Hematopoietic multipotent progenitor cell treated with erythropoietin and hydrocortisone succinate and interleukin-3 and kit ligand, for 6 days (in vitro differentiated cells): ENCODE measurements around the gene TNNI3.
"Not testable (repeated sequence)": the region's sequence is repeated elsewhere in the genome, so short reads cannot be mapped to it uniquely, and the experiment has no call there.

Experiments used
- DNase-seq: peaks from one replicate; pipeline ENCODE4 v3.0.0-alpha.2; 2015

TNNI3 gene

DNA sequence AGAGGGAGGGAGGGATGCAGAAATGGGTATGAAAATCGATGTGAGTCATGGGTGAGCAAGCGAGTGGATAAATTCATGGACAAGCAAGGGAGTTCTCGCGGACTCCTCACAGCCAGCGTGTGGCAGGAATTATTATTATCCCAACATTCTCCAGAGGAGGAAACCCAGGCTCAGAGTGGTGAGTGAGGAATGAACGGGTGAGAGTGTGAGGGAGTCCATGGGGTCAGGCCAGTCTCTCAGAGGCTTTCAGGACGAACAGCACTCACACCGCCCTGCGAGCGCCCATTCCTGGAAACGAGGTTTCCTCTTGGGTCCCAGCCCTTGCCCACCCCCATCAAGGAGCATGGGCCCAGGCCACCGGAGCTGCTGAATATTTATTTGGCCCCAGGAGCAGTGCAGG lies 15.2 kb upstream of the TNNI3 start:
- DNase-seq: no peak

DNA sequence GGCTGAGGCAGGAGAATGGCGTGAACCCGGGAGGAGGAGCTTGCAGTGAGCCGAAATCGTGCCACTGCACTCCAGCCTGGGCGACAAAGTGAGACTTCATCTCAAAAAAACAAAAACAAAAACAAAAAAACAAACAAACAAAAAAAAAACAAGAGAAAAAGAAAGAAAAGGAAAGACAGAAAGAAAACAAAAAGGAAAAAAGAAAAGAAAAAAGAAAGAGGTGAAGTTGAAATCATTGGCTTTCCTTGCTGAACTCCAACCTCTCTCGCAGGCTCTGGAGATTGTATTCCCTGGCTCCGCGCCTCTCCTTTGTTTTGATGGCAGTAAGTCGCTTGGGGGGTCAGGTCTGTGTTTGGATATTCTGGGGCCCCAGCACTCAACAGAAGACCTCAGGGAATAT lies 14.8 kb upstream of the TNNI3 start:
- DNase-seq: not testable (repeated sequence)

DNA sequence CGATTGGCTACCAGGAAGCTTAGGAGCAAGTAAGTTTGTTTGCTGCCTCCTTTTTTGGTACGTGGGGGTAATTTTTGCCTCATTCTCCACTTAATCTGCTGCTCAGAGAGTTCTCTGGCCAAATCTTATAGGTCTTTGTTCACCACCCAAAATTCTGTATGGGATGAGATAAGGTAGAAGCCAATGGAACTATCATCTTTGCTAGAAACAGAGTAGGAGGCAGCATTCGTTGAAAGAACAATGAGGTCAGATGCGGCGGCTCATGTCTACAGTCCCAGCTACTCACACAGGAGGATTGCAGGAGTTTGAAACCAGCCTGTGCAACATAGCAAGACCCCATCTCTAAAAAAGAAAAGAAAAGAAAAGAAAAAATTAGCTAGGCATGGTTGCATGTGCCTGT lies 13.9 kb upstream of the TNNI3 start:
- no peak for DNase-seq

DNA sequence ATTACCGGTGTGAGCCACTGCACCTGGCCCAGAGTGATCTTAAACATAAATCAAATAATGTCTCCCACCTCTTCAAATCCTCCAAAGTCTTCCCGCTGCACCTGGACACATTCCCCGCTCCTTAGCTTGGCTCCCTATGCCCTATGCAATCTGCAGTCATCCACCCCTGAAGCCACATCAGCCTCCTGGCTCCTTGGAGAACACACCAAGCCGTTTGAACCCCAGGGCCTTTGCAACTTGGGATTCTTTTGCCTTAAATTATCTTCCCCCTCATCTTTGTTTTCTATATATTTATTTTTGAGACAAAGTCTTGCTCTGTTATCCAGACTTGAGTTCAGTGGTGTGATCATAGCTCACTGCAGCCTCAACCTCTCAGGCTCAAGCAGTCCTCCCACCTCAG lies 11.6 kb upstream of the TNNI3 start:
- no peak for DNase-seq

DNA sequence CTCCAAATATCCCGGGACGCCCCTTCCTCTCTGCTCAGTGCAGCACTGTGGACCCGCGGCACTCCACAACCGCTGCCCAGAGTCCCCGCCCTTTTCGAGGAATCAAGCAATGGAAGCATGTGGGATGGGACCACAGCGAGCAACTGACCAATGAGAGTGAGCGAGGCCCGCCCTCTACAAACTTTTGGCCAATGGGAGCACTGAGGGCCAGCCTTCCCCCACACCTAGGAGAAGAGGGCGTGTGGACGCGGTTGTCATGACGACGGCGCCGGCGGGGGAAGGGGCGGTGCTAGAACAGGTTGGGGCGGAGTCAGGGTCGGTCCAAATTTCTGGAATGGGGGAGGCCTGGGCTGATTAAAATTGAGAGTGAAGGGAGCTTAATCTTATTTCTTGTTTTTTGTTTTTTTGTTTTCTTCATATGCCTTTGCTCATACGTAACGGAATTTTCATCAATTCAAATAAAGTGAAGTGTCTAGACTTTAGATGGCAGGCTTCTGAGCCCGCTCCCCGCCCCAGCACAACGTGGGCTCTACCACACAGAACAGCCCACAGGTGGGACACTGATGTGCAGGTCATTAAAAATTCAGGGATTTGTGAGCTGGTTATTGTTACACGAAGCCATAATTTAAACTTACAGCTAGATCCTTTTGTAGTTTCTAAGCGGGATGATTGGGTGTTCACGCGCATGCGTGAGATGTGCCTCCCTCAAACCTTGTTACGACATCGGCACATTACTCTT lies 9.2 kb upstream of the TNNI3 start, which contains the start of gene DNAAF3:
TSS of gene DNAAF3 (minus strand) at position 84 of the 739 bp plus-strand sequence. CDS start 200 bp downstream, outside the sequence.
- DNase-seq: peak; percentile 99

DNA sequence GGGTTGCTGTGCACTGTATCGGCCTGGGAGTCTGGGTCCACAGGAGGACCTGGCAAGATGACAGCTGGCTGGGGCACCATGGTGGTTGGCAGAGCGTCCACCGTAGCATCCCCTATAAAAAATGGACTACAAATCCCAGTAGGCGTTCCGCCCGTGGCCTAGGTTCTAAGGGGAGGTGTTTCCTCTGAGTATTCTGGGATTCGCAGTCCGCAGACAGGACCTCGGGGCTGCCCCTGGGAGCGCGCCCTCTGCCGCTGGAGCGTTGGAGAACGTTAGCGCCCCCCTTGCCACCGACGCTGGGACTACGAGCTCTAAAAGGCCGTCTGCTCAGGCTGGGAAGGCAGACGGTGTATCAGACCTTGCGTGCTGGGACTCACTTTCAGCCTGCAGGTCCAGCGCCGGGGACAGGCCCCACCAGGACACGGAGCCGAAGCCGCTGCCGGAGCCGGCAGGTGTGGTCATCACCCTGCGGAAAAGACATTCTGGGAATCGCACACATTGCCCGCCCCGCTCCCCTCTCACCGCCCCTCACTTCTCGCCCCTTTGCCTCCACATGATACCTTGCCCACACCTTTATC lies 8.5 kb upstream of the TNNI3 start:
- peak; percentile 93 for DNase-seq

DNA sequence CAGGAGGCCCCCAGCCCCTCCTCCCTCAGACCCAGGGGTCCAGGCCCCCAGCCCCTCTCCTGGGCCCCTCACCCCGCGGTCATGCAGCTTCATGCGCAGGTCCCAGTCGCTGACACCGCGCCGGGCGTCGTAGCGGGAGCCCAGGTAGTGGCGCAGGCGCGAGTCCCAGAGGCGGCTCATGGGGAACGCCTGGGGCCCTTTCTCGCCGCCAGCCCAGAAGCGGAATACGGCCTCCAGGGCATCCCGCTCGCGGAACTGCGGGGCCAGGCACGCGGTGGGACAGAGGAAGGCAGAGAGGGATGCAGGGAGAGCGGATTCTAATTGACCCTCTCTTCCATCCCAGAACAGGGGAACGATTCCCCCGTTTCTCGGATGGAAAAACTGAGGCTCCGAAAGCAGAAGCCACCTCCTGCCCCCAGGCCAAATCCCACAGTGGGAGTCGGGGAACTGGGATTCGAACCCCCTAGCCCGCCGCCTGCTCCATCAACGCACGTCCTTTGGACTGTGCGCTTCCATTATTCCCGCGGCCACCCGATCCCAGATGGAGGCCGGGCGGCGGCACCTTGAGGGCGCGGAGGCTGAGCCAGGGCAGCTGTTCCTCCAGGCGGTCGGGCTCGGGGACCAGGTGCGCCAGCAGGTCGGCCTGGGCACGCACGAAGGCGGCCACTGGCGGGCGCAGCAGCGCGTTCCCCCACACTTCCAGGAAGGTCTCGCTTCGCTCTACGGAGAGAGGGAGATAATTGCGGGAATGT lies 4.2 kb upstream of the TNNI3 start:
- no peak for DNase-seq

DNA sequence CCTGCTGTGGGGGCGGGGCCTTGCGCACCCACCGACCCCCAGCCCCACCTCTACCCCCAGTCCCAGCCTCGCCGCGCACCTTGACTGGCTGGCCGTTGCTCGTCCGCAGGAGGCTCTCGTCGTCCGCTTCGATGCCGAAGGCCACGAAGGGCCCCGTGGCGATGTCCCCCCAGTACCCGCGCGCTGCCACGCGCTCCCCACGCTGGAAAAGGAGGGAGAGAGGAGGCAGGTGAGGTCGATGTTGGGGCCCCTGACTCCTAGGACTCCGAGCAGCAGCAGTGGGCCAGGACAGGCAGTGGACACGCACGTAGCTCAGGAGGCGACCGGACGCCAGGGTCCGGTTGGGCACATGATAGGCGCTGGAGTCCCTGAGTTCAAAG lies 3.4 kb upstream of the TNNI3 start:
- DNase-seq: no peak

DNA sequence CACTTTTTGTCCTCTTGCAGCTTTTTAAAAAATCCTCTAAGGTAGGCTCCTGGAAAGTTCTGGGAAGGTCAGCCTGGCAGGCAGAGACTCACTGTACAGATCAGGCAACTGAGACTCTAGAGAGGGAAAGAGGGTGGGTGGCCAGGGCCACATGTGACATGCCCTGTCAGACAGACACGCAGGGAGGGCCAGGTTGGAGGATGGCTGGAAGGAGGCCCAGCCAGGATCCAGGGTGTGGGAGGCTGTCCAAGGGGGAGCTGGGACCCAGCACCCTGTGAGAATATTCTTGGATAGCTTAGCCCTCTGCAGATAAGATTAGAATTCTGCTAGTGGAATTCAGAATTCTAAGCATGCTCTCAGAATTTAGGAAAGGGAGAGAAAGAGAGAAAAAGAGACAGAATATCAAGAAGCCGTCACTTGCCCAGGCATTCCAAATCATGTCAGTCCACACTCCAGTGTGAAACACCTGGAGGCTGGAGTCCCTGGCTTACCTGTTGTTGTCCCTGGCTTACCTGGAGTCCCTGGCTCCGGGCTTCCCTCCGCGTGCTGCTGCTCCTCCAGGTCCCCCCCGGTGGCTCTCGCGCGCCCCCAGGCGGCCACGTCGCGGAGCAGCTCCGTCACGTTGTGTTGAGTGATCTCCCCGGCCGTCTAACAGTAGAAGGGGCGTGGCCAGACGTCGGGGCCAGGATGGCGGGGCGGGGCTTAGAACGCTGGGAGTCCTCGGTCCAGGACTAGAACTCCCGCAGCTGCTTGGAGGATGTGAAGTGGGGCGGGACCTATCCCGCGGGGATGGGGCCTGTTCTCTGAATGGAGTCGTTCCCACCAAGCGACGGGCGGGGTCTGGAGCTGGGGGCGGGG lies 2.8 kb upstream of the TNNI3 start:
- DNase-seq: peak; percentile 98

DNA sequence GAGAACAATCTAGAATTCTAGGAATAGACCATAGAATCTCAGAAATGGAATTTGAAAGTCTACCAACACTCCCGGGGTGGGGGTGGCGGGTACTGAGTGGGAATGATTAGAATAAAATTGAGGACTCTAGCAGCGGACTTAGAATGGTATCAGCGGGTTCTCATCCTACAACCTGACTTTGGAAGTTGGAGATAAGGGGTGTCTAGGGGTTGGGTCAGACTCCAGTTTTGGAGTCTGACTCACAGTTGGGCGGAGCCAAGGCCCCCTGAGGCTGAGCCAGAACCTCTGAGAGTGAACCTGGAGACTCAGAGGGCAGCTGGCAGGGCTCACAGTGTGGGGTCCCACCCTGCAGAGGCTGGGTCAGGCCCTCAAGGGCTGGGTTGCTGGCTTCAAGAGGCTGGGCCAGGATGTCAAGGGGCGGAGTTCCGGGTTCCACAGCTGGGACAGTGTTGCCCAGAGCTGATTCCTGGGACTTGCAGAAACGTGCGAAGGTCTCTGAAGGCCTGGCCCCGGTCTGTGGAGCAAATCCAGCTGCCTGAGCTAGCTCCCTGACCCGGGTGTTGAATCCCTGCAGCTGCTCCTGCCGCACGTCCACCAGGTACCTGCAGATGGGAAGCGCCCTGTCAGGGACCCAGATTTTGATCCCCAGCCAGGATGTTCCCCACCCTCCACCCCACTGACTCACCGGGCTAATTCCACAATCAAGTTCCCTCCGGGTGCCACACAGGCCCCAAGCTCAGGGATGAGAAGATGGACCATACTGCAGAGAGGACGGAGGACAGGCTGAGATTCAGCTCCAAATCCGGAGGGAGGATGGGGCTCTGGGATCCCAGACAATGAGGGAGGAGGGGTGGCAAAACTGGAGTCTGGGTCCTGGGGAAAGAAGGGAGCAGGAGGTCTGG lies 1.6 kb upstream of the TNNI3 start:
- peak; percentile 97 for DNase-seq

DNA sequence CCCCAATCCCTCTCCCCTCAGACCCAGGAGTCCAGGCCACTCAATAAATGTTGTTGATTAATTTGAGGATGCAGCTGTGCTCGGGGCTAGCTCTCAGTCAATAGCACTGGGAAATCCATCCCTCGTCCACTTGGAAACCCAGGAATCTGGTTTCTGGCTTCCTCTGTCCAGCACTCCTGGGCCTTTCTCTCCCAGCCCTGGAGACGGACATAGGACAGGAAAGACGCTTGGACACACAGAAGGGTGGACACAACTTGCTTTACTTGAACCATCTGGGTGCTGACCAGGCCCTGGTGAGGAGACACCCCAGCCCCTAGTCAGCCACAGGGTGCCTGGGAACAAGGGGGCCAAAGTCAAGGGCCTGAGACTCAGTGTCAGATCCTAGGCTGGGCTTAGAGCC lies 891 bp upstream of the TNNI3 start:
- DNase-seq: no peak

DNA sequence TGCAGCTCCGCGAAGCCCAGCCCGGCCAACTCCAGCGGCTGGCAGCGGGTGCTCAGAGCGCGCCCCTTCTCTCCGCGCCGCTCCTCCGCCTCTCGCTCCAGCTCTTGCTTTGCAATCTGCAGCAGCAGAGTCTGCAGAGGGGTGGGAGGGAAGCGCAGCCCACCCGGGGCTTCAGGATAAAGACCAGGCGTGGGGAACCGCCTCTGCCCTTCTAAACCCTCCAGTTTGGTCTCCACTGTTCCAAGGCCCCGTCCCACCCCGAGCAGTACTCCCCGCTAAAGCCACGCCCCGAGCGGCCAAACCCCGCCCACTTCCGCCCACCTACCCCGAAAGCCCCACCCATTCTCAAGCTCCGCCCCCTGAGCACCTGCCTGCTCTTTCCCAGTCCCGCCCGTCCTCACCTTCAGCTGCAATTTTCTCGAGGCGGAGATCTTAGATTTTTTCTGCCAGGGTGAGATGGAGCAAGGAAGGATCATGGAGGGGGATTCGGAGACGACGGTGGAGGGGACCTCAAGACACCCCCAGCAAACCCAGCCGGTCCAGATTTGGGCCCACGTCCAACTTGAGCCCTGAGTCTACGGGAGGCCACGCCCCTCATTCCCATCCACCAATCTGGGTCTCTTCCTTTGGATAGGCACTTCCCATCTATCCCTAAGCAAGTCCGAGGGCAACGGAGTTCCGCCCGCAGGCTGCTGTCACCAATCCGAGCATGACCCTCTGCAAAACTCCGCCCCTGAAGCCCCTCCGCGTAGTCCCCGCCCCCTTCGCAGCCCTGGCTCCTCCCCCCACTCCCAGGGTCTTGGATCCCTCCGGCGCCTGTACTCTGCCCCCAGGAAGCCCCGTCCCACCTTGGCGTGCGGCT lies 1.1 kb downstream of the TNNI3 start:
- DNase-seq: peak; percentile 51

DNA sequence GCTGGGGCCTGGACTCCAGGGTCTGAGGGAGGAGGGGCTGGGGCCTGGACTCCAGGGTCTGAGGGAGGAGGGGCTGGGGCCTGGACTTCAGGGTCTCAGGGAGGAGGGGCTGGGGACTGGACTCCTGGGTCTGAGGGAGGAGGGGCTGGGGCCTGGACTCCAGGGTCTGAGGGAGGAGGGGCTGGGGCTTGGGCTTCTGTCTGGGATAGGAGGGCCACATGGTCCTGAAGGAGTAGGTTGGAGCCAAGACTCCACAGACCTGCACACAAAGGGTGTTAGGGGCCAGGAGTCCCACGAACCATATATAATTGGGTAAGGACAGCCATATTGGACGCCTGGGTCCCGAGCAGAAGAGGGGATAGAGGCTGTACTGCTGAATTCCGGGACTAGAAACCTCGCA lies 1.7 kb downstream of the TNNI3 start:
- not testable (repeated sequence) for DNase-seq

DNA sequence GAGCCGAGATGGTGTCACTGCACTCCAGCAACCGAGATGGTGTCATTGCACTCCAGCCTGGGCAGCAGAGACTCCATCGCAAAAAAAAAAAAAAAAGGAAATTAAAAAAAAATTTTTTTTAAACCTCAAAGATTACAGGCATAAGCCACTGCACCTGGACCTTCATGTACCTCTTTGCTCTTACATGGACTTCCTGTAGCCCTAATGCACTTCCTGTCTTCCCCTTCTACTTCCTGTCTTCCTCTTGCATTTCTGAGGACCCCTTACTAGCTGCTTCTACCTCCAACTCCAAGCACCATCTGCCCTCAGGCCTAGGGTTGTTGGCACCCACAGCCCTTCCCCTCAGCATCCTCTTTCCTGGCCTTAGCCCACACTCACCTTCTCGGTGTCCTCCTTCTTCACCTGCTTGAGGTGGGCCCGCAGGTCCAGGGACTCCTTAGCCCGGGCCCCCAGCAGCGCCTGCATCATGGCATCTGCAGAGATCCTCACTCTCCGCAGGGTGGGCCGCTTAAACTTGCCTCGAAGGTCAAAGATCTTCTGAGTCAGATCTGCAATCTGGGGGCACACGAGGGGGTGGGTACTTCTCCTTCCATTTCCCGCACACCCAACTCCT lies 3.8 kb downstream of the TNNI3 start:
- no peak for DNase-seq

DNA sequence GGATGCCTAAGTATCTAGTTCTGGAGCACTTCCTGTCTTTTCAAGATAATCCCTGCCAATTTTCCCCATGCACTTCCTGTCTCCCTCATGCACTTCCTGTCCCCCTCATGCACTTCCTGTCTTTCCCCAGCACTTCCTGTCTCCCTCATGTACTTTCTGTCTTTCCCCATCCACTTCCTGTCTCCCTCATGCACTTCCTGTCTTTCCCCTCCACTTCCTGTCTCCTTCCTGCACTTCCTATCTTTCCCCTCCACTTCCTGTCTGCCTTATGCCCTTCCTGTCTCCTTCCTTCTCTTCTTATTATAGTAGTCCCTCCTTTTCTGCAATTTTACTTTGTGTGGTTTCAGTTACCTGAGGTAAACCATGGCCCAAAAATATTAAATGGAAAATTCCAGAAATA lies 5.5 kb downstream of the TNNI3 start:
- DNase-seq: no peak

DNA sequence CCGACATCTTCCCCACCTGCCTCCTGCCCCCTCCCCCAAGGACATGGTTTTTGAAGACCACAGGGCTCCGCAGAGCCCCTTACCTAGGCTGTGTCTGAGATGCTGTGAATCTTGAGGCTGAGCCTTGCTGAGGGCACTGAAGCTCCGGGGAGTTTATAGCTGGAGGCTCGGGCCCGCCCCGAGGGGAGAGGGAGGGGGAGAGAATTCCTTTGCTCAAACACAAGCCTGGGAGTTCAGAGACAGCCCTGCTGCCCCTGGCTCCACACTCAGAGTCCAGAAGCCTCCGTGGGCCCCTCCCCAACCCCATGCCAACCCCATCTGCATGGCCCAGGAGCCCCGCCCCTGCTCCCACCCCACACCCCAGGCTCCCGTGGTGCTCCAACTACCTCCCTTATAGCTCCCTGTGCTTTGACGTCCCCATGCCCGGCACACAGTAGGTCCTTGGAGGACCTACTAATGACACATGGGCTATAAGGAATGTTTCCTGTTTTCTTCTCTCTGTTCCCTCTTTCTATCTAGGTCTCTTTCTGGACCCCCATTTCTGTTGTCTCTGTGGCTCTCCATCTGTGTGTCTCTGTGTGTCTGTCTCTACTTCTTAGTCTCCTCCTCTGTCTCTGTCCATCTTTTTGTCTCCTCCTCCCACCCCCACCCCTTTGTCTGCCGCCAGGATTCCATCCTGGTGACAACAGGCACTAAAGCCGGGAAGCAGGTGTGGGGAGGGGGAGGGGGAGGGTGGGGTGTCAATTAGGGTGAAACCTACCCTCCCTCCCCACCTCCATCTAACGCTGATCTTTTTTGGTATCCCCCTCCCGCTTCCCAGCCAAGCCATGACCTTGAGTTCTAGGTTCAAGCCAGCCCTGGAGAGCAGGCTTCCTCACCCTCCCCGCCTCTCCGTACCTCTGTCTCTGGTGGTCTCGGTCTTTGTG lies 8.2 kb downstream of the TNNI3 start, which contains the start of gene TNNT1:
TSS of gene TNNT1 (minus strand) at position 129 of the 926 bp plus-strand sequence. CDS start 2,049 bp downstream, outside the sequence.
- DNase-seq: no peak

DNA sequence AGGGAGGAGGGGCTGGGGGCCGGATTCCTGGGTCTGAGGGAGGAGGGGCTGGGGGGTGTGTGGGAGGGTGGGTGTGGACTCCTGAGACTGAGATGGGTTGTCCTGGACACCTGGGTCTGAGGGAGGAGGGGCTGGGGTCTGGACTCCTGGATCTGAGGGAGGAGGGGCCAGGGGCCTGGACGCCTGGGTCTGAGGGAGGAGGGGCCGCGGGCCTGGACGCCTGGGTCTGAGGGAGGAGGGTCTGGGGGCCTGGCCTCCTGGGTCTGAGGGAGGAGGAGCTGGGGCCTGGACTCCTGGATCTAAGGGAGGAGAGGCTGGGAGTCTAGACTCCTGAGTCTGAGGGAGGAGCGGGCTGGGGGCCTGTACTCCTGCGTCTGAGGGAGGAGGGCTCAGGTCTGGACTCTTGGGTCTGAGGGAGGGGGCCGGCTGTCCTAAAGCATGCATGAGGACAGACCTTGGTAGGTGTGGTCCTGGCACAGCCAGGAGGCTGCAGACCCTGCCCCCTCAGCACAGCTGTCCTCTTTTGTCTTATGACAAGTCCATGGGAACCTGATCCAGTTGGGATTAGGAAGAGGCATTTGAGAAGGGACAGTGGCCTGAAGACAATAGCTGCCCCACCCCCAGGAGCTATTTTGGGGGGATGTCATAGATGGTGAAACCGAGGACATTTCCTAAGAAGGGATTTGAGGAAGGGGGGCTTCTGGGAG lies 9.8 kb downstream of the TNNI3 start:
- no peak for DNase-seq

DNA sequence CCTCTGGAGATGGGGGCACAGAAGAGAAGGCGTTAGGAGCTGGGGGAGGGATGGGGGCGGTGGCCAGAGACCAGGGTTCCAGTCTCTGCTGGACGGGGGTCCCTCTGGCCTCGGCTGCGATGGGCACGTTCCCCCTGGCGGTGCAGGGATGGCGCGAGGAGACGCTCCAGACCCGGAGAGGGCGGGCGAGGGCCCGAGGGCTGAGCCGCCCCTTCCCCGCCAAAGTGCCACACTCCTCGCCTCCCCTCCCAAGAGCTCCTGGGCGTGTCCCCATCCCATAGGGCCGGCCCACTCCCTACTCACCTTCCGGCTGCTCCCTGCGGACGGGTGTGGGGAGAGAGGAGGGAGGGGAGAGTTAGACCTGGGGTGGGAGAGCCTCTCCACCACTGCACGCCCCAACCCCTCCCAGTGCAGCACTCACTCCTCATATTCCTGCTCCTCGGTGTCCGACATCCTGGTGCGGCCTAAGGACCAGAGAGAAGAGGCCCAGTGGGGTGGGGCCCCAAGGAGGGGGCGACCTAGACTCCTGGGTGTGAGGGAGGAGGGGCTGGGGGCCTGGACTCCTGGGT lies 10.7 kb downstream of the TNNI3 start:
- DNase-seq: no peak
